ENCODE results near the gene APOBEC3G.

GRCh38 chr22:39055658-39056057, 21.4 kb upstream of the APOBEC3G start:
- TF ChIP-seq, protein P1, sequence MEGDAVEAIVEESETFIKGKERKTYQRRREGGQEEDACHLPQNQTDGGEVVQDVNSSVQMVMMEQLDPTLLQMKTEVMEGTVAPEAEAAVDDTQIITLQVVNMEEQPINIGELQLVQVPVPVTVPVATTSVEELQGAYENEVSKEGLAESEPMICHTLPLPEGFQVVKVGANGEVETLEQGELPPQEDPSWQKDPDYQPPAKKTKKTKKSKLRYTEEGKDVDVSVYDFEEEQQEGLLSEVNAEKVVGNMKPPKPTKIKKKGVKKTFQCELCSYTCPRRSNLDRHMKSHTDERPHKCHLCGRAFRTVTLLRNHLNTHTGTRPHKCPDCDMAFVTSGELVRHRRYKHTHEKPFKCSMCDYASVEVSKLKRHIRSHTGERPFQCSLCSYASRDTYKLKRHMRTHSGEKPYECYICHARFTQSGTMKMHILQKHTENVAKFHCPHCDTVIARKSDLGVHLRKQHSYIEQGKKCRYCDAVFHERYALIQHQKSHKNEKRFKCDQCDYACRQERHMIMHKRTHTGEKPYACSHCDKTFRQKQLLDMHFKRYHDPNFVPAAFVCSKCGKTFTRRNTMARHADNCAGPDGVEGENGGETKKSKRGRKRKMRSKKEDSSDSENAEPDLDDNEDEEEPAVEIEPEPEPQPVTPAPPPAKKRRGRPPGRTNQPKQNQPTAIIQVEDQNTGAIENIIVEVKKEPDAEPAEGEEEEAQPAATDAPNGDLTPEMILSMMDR (conservative IDR thresholded peaks at IDR 0.05 in 1 of 2, IDR thresholded peaks at IDR 0.05 in 1 of 2; ENCODE audit: low read depth in 1 of 2, low read length in 2 of 2), result no peak
- TF ChIP-seq EZH2 (IDR thresholded peaks at IDR 0.05; ENCODE audit: low read length, missing control alignments), result no peak
